H1 (cell line): ENCODE measurements around the gene PDE8A. TPM values are rescaled to one million over a fixed set of nuclear protein-coding genes. Genes with fewer than 3 reads are reported as not detected.

ENCODE experiments used
- CTCF ChIA-PET: fragments of 300-600 bp; sonication (Branson Sonifier 250); formaldehyde crosslinking; loops from one replicate; lab custom pipeline; 2021; ENCODE audit not compliant: partially characterized antibody; lab: Charles Lee
- POLR2A ChIA-PET: fragments of 300-600 bp; sonication (Branson Sonifier 250); formaldehyde crosslinking; loops from one replicate; lab custom pipeline; 2021; ENCODE audit warnings: inconsistent platforms; ENCODE audit not compliant: partially characterized antibody; lab: Charles Lee
- DNase-seq, 2 experiments: peaks; one replicate each; pipeline versions ENCODE4 v3.0.0 to v3.0.0-alpha.2; 2010 to 2022; ENCODE audit warnings: low spot score in 2 of 2, low read depth in 1 of 2, mixed read lengths in 1 of 2
- FAIRE-seq: peaks from 2 replicates; lab custom pipeline; 2011; peaks lifted over from hg19 to GRCh38; lab: Jason Lieb, UNC
- H2AFZ ChIP-seq: 2 replicates; pipeline ENCODE4 v1.8.1; 2012; ENCODE audit warnings: low read length, inconsistent platforms
- H2AK5ac ChIP-seq: 2 replicates; pipeline ENCODE4 v1.6.1; 2013; ENCODE audit warnings: low read depth, low read length
- H2BK120ac ChIP-seq: replicated peaks from 2 replicates; pipeline ENCODE3; 2013; ENCODE audit warnings: low read depth, low read length, inconsistent platforms
- H2BK12ac ChIP-seq: 2 replicates; pipeline ENCODE4 v1.6.1; 2013; ENCODE audit warnings: low read depth, low read length
- H2BK15ac ChIP-seq: 2 replicates; pipeline ENCODE4 v1.6.1; 2013; ENCODE audit warnings: low read length
- H2BK20ac ChIP-seq: 2 replicates; pipeline ENCODE4 v1.6.1; 2013; ENCODE audit warnings: low read length
- H2BK5ac ChIP-seq: 2 replicates; pipeline ENCODE4 v1.6.1; 2013; ENCODE audit warnings: low read depth, low read length
- H3K14ac ChIP-seq: 2 replicates; pipeline ENCODE4 v1.6.1; 2013; ENCODE audit warnings: inconsistent platforms; ENCODE audit not compliant: insufficient read length
- H3K18ac ChIP-seq: 2 replicates; pipeline ENCODE4 v1.6.1; 2013; ENCODE audit warnings: low read length; ENCODE audit errors: extremely low read depth
- H3K23ac ChIP-seq: 2 replicates; pipeline ENCODE4 v1.6.1; 2013; ENCODE audit warnings: inconsistent platforms; ENCODE audit not compliant: insufficient read length
- H3K23me2 ChIP-seq: 2 replicates; pipeline ENCODE4 v1.6.1; 2013; ENCODE audit warnings: low read depth, low read length
- H3K27ac ChIP-seq: 2 replicates; pipeline ENCODE4 v1.6.1; 2011; ENCODE audit warnings: low read depth, low read length, inconsistent platforms
- H3K27me3 ChIP-seq, 4 experiments: replicated peaks in 1 of 4; 1 replicate in 1 of 4; 2 replicates in 3 of 4; pipeline versions ENCODE4 v1.6.1 to v1.8.1; 2011 to 2013; ENCODE audit warnings: low read length in 3 of 4, mild to moderate bottlenecking in 3 of 4, inconsistent platforms in 2 of 4, mixed read lengths in 2 of 4, moderate library complexity in 1 of 4; ENCODE audit not compliant: control insufficient read depth in 3 of 4, insufficient read depth in 3 of 4; ENCODE audit errors: extremely low read depth in 1 of 4
- H3K36me3 ChIP-seq, 4 experiments: 2 replicates each; pipeline versions ENCODE4 v1.6.1 to v1.8.1; 2011 to 2013; ENCODE audit warnings: mild to moderate bottlenecking in 4 of 4, low read length in 3 of 4, moderate library complexity in 2 of 4, control low read depth in 1 of 4, inconsistent platforms in 1 of 4; ENCODE audit not compliant: insufficient read depth in 4 of 4, control insufficient read depth in 2 of 4
- H3K4ac ChIP-seq: replicated peaks from 2 replicates; pipeline ENCODE3; 2013; ENCODE audit warnings: low read length, low read depth, mixed read lengths, inconsistent platforms; ENCODE audit not compliant: insufficient read length
- H3K4me1 ChIP-seq, 4 experiments: replicated peaks in 1 of 4; 1 replicate in 1 of 4; 2 replicates in 3 of 4; pipeline versions ENCODE4 v1.6.1 to v1.8.1; 2011 to 2013; ENCODE audit warnings: low read length in 3 of 4, inconsistent platforms in 2 of 4, mixed read lengths in 1 of 4; ENCODE audit not compliant: insufficient read depth in 4 of 4, control insufficient read depth in 3 of 4
- H3K4me2 ChIP-seq, 2 experiments: 2 replicates each; pipeline versions ENCODE4 v1.6.1 to v1.8.1; 2011 to 2013; ENCODE audit warnings: low read depth in 2 of 2, low read length in 2 of 2, control low read depth in 1 of 2, inconsistent platforms in 1 of 2, mild to moderate bottlenecking in 1 of 2; ENCODE audit not compliant: insufficient read depth in 1 of 2
- H3K4me3 ChIP-seq, 4 experiments: fragments of 200-600, 300-600 bp in 1 of 4; sonication (generic), shearing (Covaris generic), sonication (Bioruptor Twin) in 1 of 4; 2 replicates each; pipeline versions ENCODE4 v1.5.1 to v1.8.1; 2011 to 2016; ENCODE audit warnings: low read length in 4 of 4, low read depth in 3 of 4, control low read depth in 2 of 4, inconsistent platforms in 2 of 4, mild to moderate bottlenecking in 2 of 4, mixed read lengths in 1 of 4, moderate library complexity in 1 of 4; ENCODE audit not compliant: insufficient read depth in 2 of 4; ENCODE audit errors: extremely low read depth in 1 of 4
- H3K56ac ChIP-seq: replicated peaks from 2 replicates; pipeline ENCODE3; 2013; ENCODE audit warnings: low read depth, mild to moderate bottlenecking, mixed read lengths, low read length, inconsistent platforms; ENCODE audit not compliant: insufficient read length
- H3K79me1 ChIP-seq: 2 replicates; pipeline ENCODE4 v1.6.1; 2013; ENCODE audit warnings: low read depth, low read length, control low read depth
- H3K79me2 ChIP-seq, 2 experiments: 2 replicates each; pipeline versions ENCODE4 v1.6.1 to v1.8.1; 2012 to 2013; ENCODE audit warnings: low read length in 2 of 2, mild to moderate bottlenecking in 2 of 2, inconsistent platforms in 1 of 2; ENCODE audit not compliant: insufficient read depth in 2 of 2, control insufficient read depth in 1 of 2
- H3K9ac ChIP-seq, 4 experiments: replicated peaks in 1 of 4; 1 replicate in 1 of 4; 2 replicates in 3 of 4; pipeline versions ENCODE4 v1.6.1 to v1.8.1; 2011 to 2013; ENCODE audit warnings: low read depth in 3 of 4, low read length in 3 of 4, control low read depth in 2 of 4, mild to moderate bottlenecking in 2 of 4, moderate library complexity in 2 of 4, inconsistent platforms in 1 of 4; ENCODE audit errors: extremely low read depth in 1 of 4
- H3K9me3 ChIP-seq, 2 experiments: 2 replicates each; pipeline versions ENCODE4 v1.6.1 to v1.8.1; 2012 to 2013; ENCODE audit warnings: mild to moderate bottlenecking in 2 of 2, moderate library complexity in 2 of 2, control low read depth in 1 of 2, inconsistent platforms in 1 of 2, low read depth in 1 of 2, low read length in 1 of 2, mixed read lengths in 1 of 2; ENCODE audit not compliant: insufficient read depth in 2 of 2
- H4K20me1 ChIP-seq, 2 experiments: replicated peaks in 1 of 2; 2 replicates each; pipeline versions ENCODE3 to v1.8.1; 2011 to 2013; ENCODE audit warnings: inconsistent platforms in 2 of 2, low read length in 2 of 2, mild to moderate bottlenecking in 1 of 2; ENCODE audit not compliant: insufficient read depth in 2 of 2, control insufficient read depth in 1 of 2
- H4K5ac ChIP-seq: 2 replicates; pipeline ENCODE4 v1.6.1; 2013; ENCODE audit warnings: low read length, low read depth, mixed read lengths, inconsistent platforms; ENCODE audit not compliant: insufficient read length
- H4K8ac ChIP-seq: 2 replicates; pipeline ENCODE4 v1.8.0; 2013; ENCODE audit warnings: mild to moderate bottlenecking, moderate library complexity, low read length, inconsistent platforms; ENCODE audit not compliant: insufficient read depth; ENCODE audit errors: extremely low read depth
- H4K91ac ChIP-seq: replicated peaks from 2 replicates; pipeline ENCODE3; 2013; ENCODE audit warnings: low read length, mixed read lengths, inconsistent platforms; ENCODE audit not compliant: insufficient read length
- BACH1 ChIP-seq: IDR thresholded peaks from 2 replicates; pipeline ENCODE4 v1.6.1; 2012; ENCODE audit warnings: low read length, improper control_type of control experiment
- BRCA1 ChIP-seq: IDR thresholded peaks from 2 replicates; pipeline ENCODE4 v1.6.1; 2012; ENCODE audit warnings: low read depth, low read length, improper control_type of control experiment
- CEBPB ChIP-seq: IDR thresholded peaks from 2 replicates; pipeline ENCODE4 v1.6.1; 2012; ENCODE audit warnings: low read depth, low read length
- CHD1 ChIP-seq: IDR thresholded peaks from 2 replicates; pipeline ENCODE4 v1.6.1; 2012; ENCODE audit warnings: low read depth, low read length, improper control_type of control experiment
- CREB1 ChIP-seq: IDR thresholded peaks from 2 replicates; pipeline ENCODE4 v1.6.1; 2012; ENCODE audit warnings: inconsistent platforms
- EP300 ChIP-seq, 2 experiments: IDR thresholded peaks; 1 replicate in 1 of 2; 2 replicates in 1 of 2; pipeline ENCODE4 v1.6.1; 2011 to 2012; ENCODE audit warnings: low read depth in 2 of 2, low read length in 2 of 2, mild to moderate bottlenecking in 2 of 2, borderline replicate concordance in 1 of 2, inconsistent platforms in 1 of 2, moderate library complexity in 1 of 2
- FOSL1 ChIP-seq: IDR thresholded peaks from 2 replicates; pipeline ENCODE4 v1.6.1; 2011; ENCODE audit warnings: mild to moderate bottlenecking, low read depth, low read length, moderate library complexity; ENCODE audit not compliant: insufficient read depth
- GTF2F1 ChIP-seq: IDR thresholded peaks from 2 replicates; pipeline ENCODE4 v1.6.1; 2012; ENCODE audit warnings: low read depth, low read length, improper control_type of control experiment, borderline replicate concordance
- KDM1A ChIP-seq: fragments of 200-600, 300-600 bp; sonication (generic); IDR thresholded peaks from 2 replicates; pipeline ENCODE4 v1.7.1; 2016; ENCODE audit warnings: mild to moderate bottlenecking, low read length, borderline replicate concordance
- POLR2A ChIP-seq, 2 experiments: IDR thresholded peaks; 1 replicate in 1 of 2; 2 replicates in 1 of 2; pipeline ENCODE4 v1.6.1; 2011; ENCODE audit warnings: low read depth in 2 of 2, low read length in 2 of 2, mild to moderate bottlenecking in 2 of 2; ENCODE audit errors: control extremely low read depth in 1 of 2
- RXRA ChIP-seq: IDR thresholded peaks from 2 replicates; pipeline ENCODE4 v1.6.1; 2011; ENCODE audit warnings: low read depth, mild to moderate bottlenecking, low read length, moderate library complexity; ENCODE audit not compliant: insufficient read depth
- TAF7 ChIP-seq: optimal IDR thresholded peaks from 2 replicates; pipeline ENCODE3; 2011; ENCODE audit warnings: low read depth, mild to moderate bottlenecking, inconsistent platforms, low read length, moderate library complexity, borderline replicate concordance
- TBP ChIP-seq: IDR thresholded peaks from 2 replicates; pipeline ENCODE4 v1.6.1; 2011; ENCODE audit warnings: low read depth, low read length, improper control_type of control experiment
- YY1 ChIP-seq: IDR thresholded peaks from 2 replicates; pipeline ENCODE4 v1.6.1; 2011; ENCODE audit warnings: low read depth, mild to moderate bottlenecking, low read length
- ZNF274 ChIP-seq: IDR thresholded peaks from 2 replicates; pipeline ENCODE4 v1.7.0; 2012; ENCODE audit warnings: low read length, borderline replicate concordance; ENCODE audit errors: extremely low read depth
- polyA plus RNA-seq, 7 experiments: library from polyadenylated mRNA; depleted of rRNA in 3 of 7; stranded (reverse) in 5 of 7; unstranded in 2 of 7; fragments of >200 nt in 5 of 7; fragments of 200-250 nt in 2 of 7; gene quantifications; 1 replicate in 5 of 7; 2 replicates in 1 of 7; 4 replicates in 1 of 7; pipeline versions ENCODE4 v1.2.1 to v1.2.3, GENCODE V29; 2011 to 2013; ENCODE audit warnings: missing spikeins in 2 of 7, mixed read lengths in 2 of 7
- total RNA-seq: library from RNA; stranded (reverse); fragmentation: NEBNext Ultra II Directional; extraction: Animal tissue kit (Norgen Biotek cat#: 25700); gene quantifications from 2 replicates; pipeline ENCODE4 v1.2.1, GENCODE V29; 2021

The PDE8A gene
- total and polyA plus RNA-seq, 2 of the 8 experiments (the other 6 are each of a cell fraction or from before 2014, with no cell fraction given) = 6.9 to 7.8 TPM

- no peak overlapping the region for H2BK120ac ChIP-seq
- no peak overlapping the region for H2AFZ ChIP-seq
- H3K9ac ChIP-seq = no peak overlapping the region
- ChIA-PET CTCF (interaction anchor here (0.6 kb wide), 1 partner anchor 10 kb away, joined by 3 read pairs; no protein-coding TSS in a partner anchor), POLR2A (no interaction called here)
- no peak overlapping the region for H4K91ac ChIP-seq
- H3K14ac ChIP-seq = no peak overlapping the region
- no peak overlapping the region for H3K18ac ChIP-seq
- no peak overlapping the region for H3K27ac ChIP-seq
- no peak overlapping the region for H3K23ac ChIP-seq
- no peak overlapping the region for H2BK12ac ChIP-seq
- H3K4me3 ChIP-seq = no peak overlapping the region
- H4K8ac ChIP-seq = no peak overlapping the region
- H3K27me3 ChIP-seq = no peaks in the 10 kb centered on the region
- H3K4me2 ChIP-seq = no peak overlapping the region
- H3K79me2 ChIP-seq = peaks cover 0 to 5% of the 10 kb centered on the region in 2 experiments; a peak in 1 of 4 replicates
- peaks cover 0 to 2% of the 10 kb centered on the region in 2 experiments for H4K20me1 ChIP-seq
- H3K23me2 ChIP-seq = no peaks in the 10 kb centered on the region
- no peaks in the 10 kb centered on the region for H3K9me3 ChIP-seq
- no peak overlapping the region for H2BK5ac ChIP-seq
- no peaks in the 10 kb centered on the region; the same call in 1 of the 2 replicates for H3K79me1 ChIP-seq
- no peak overlapping the region for H3K4ac ChIP-seq
- no peak for DNase-seq
- H2BK15ac ChIP-seq = no peak overlapping the region
- no peak for FAIRE-seq
- no peak overlapping the region for H2BK20ac ChIP-seq
- peaks cover 0 to 13% (median 5%) of the 10 kb centered on the region in 4 experiments; a peak in 5 of 7 replicates for H3K4me1 ChIP-seq
- no peak overlapping the region for H3K56ac ChIP-seq
- H4K5ac ChIP-seq = no peak overlapping the region
- H3K36me3 ChIP-seq = no peaks in the 10 kb centered on the region
- no peak overlapping the region for H2AK5ac ChIP-seq
- TF ChIP-seq YY1 (no peak), FOSL1 (no peak), BACH1 (no peak), EP300 (IDR thresholded peaks at IDR 0.05; ENCODE audit: borderline replicate concordance in 1 of 2, low read depth in 2 of 2, low read length in 2 of 2) (no peak), TAF7 (no peak), CEBPB (no peak), CREB1 (no peak), BRCA1 (no peak), ZNF274 (no peak), KDM1A (no peak), RXRA (no peak), GTF2F1 (no peak), CHD1 (no peak), POLR2A (IDR thresholded peaks at IDR 0.05; ENCODE audit: control extremely low read depth in 1 of 2, low read depth in 2 of 2, low read length in 2 of 2) (no peak), TBP (no peak)
These were observed 45.4 kb downstream of the PDE8A start for GRCh38 chr15:85027033-85027380.
